HEK293 (cell line): Measurements from ENCODE around the gene CDH5.
"Not testable (repeated sequence)": the region's sequence is repeated elsewhere in the genome, so short reads cannot be mapped to it uniquely, and the experiment has no call there.

Experiments
- CTCF ChIA-PET: fragments of 350-600 bp; formaldehyde crosslinking; extraction: SDS; loops from one replicate; lab custom pipeline; 2021; ENCODE audit warnings: antibody characterized with exemption; lab: Yijun Ruan, JAX
- POLR2A ChIA-PET: fragments of 300-600 bp; formaldehyde crosslinking; extraction: SDS; loops from one replicate; lab custom pipeline; 2020; ENCODE audit warnings: antibody characterized with exemption, inconsistent platforms; lab: Yijun Ruan, JAX
- H3K27ac ChIP-seq: fragments of 200-500 bp; sonication (Bioruptor generic); 2 replicates; pipeline ENCODE4 v1.5.1; 2014; ENCODE audit warnings: low read depth, low read length, control low read depth, inconsistent platforms; ENCODE audit errors: extremely low read depth
- H3K36me3 ChIP-seq, 2 experiments: fragments of 200-500 bp in 1 of 2; sonication (Bioruptor generic) in 1 of 2; 1 replicate in 1 of 2; 2 replicates in 1 of 2; pipeline ENCODE4 v1.5.1; 2014 to 2017; ENCODE audit warnings: inconsistent platforms in 2 of 2, low read length in 2 of 2; ENCODE audit not compliant: control insufficient read depth in 2 of 2, insufficient read depth in 1 of 2
- H3K4me1 ChIP-seq: fragments of 200-500 bp; sonication (Bioruptor generic); 2 replicates; pipeline ENCODE4 v1.5.1; 2014; ENCODE audit warnings: mild to moderate bottlenecking, low read length, inconsistent platforms; ENCODE audit not compliant: control insufficient read depth, insufficient read depth
- H3K4me3 ChIP-seq: 2 replicates; pipeline ENCODE4 v1.5.1; 2011; ENCODE audit warnings: low read depth, mild to moderate bottlenecking, control low read depth, low read length, moderate library complexity
- H3K9me3 ChIP-seq: fragments of 200-500 bp; sonication (Bioruptor generic); 2 replicates; pipeline ENCODE4 v1.5.1; 2014; ENCODE audit warnings: low read depth, low read length, inconsistent platforms; ENCODE audit not compliant: control insufficient read depth, insufficient read depth
- PBX3 ChIP-seq: sonication (generic); formaldehyde crosslinking; IDR thresholded peaks from 2 replicates; pipeline ENCODE4 v1.8.1; 2022; ENCODE audit warnings: mild to moderate bottlenecking, moderate library complexity, missing genetic modification reagents
- ZNF529 ChIP-seq: fragments of 450-650 bp; formaldehyde crosslinking; IDR thresholded peaks from 2 replicates; pipeline ENCODE4 v1.5.1; 2017; ENCODE audit warnings: missing genetic modification characterization, missing biosample characterization; ENCODE audit not compliant: insufficient replicate concordance
- ZNF530 ChIP-seq: fragments of 450-650 bp; formaldehyde crosslinking; IDR thresholded peaks from 2 replicates; pipeline ENCODE4 v1.5.1; 2016; ENCODE audit warnings: low read depth, missing biosample characterization, missing genetic modification characterization
- ZNF549 ChIP-seq: fragments of 450-650 bp; IDR thresholded peaks from 2 replicates; pipeline ENCODE4 v1.5.1; 2018; ENCODE audit warnings: missing biosample characterization, missing genetic modification characterization, mild to moderate bottlenecking, inconsistent platforms, moderate library complexity
- ZNF558 ChIP-seq: fragments of 450-650 bp; formaldehyde crosslinking; IDR thresholded peaks from 2 replicates; pipeline ENCODE4 v1.5.1; 2016; ENCODE audit warnings: missing biosample characterization, missing genetic modification characterization
- ZNF560 ChIP-seq: fragments of 450-650 bp; formaldehyde crosslinking; IDR thresholded peaks from 2 replicates; pipeline ENCODE4 v1.5.1; 2017; ENCODE audit warnings: missing biosample characterization, missing genetic modification characterization, borderline replicate concordance
- ZNF585B ChIP-seq: fragments of 450-650 bp; formaldehyde crosslinking; IDR thresholded peaks from 2 replicates; pipeline ENCODE4 v1.5.1; 2016; ENCODE audit warnings: missing biosample characterization, missing genetic modification characterization
- ZNF768 ChIP-seq: fragments of 450-650 bp; formaldehyde crosslinking; IDR thresholded peaks from 2 replicates; pipeline ENCODE4 v1.5.1; 2018; ENCODE audit warnings: missing biosample characterization, mild to moderate bottlenecking, missing genetic modification characterization
- ZNF791 ChIP-seq: fragments of 450-650 bp; formaldehyde crosslinking; IDR thresholded peaks from 2 replicates; pipeline ENCODE4 v1.5.1; 2016; ENCODE audit warnings: missing biosample characterization, missing genetic modification characterization

The CDH5 gene

GRCh38 chr16:66451548-66451947, 85.1 kb downstream of the CDH5 start:
- CTCF ChIA-PET, result interaction anchor here (0.6 to 0.9 kb wide), 4 partner anchors 32 to 155 kb away, joined by 3 to 4 read pairs (median 3); no protein-coding TSS in a partner anchor
- no peak for TF ChIP-seq ZNF768 (tag by site-specific recombination)
- TF ChIP-seq PBX3 (CRISPR knock-in tag), result no peak
- no peak for TF ChIP-seq ZNF791
- TF ChIP-seq ZNF549 (tag by site-specific recombination), result no peak
- no peak for TF ChIP-seq ZNF558 (tag by site-specific recombination)
- TF ChIP-seq ZNF585B, result no peak
- TF ChIP-seq ZNF530 (tag by site-specific recombination), result no peak
- TF ChIP-seq ZNF529, result no peak
- no peak for TF ChIP-seq ZNF560 (tag by site-specific recombination)
- TF ChIP-seq, all 188 proteins: peak for 0
- POLR2A ChIA-PET, result no interaction called here

GRCh38 chr16:66453230-66453629, 86.7 kb downstream of the CDH5 start:
- H3K4me3 ChIP-seq, H3K36me3 ChIP-seq, POLR2A ChIA-PET, H3K27ac ChIP-seq, H3K4me1 ChIP-seq, H3K9me3 ChIP-seq: not testable (repeated sequence)
- CTCF ChIA-PET, result interaction anchor here (1.0 kb wide), 1 partner anchor 30 kb away, joined by 3 read pairs; no protein-coding TSS in a partner anchor

More at GRCh38 chr16:66451548-66451947, 85.1 kb downstream of the CDH5 start:
- Histone ChIP-seq H3K4me3 (no peak overlapping the region), H3K36me3 (no peaks in the 10 kb centered on the region), H3K27ac (no peak overlapping the region), H3K4me1 (no peaks in the 10 kb centered on the region), H3K9me3 (no peaks in the 10 kb centered on the region)
